C4-2B (cell line): ENCODE measurements around the gene DAD1.

Source experiments
- H3K27ac ChIP-seq: fragments of 450-650 bp; 2 replicates; pipeline ENCODE4 v1.5.1; 2017
- CTCF ChIP-seq: fragments of 450-650 bp; conservative IDR thresholded peaks from 2 replicates; pipeline ENCODE4 v1.5.1; 2017; ENCODE audit warnings: mild to moderate bottlenecking
- ZFX ChIP-seq: fragments of 450-650 bp; IDR thresholded peaks from 2 replicates; pipeline ENCODE4 v1.6.1; 2017

DAD1 gene

GRCh38 chr14:22526218-22526617, 62.8 kb downstream of the DAD1 start:
- H3K27ac ChIP-seq = no peak overlapping the region
- no peak for TF ChIP-seq CTCF
- TF ChIP-seq ZFX = no peak

GRCh38 chr14:22524784-22525161, 64.3 kb downstream of the DAD1 start:
- no peak overlapping the region for H3K27ac ChIP-seq
- TF ChIP-seq CTCF (no peak), ZFX (no peak)

GRCh38 chr14:22524115-22524783, 64.8 kb downstream of the DAD1 start:
- H3K27ac ChIP-seq = no peak overlapping the region
- TF ChIP-seq CTCF = no peak
- TF ChIP-seq ZFX = no peak

- TF ChIP-seq ZFX (no peak), CTCF (no peak)
- no peak overlapping the region for H3K27ac ChIP-seq
Observed at GRCh38 chr14:22523283-22523682, 65.7 kb downstream of the DAD1 start.

GRCh38 chr14:22522466-22522957, 66.5 kb downstream of the DAD1 start:
- TF ChIP-seq CTCF = no peak
- no peak for TF ChIP-seq ZFX
- no peak overlapping the region for H3K27ac ChIP-seq

- TF ChIP-seq CTCF (no peak), ZFX (no peak)
Observed at GRCh38 chr14:22521449-22522239, 67.4 kb downstream of the DAD1 start.

GRCh38 chr14:22520796-22521195, 68.2 kb downstream of the DAD1 start:
- no peak overlapping the region for H3K27ac ChIP-seq
- TF ChIP-seq ZFX (no peak), CTCF (no peak)

More at GRCh38 chr14:22521449-22522239, 67.4 kb downstream of the DAD1 start:
- H3K27ac ChIP-seq = no peak overlapping the region
